HEK293 (cell line): Measurements from ENCODE around the gene GNG4.

Source experiments
- KLF1 ChIP-seq: fragments of 450-650 bp; formaldehyde crosslinking; IDR thresholded peaks from 2 replicates; pipeline ENCODE4 v1.5.1; 2016; ENCODE audit warnings: missing biosample characterization, missing genetic modification characterization
- KLF9 ChIP-seq: fragments of 450-650 bp; formaldehyde crosslinking; IDR thresholded peaks from 2 replicates; pipeline ENCODE4 v1.5.1; 2016; ENCODE audit warnings: missing biosample characterization, missing genetic modification characterization, low read depth
- PATZ1 ChIP-seq: fragments of 450-650 bp; formaldehyde crosslinking; IDR thresholded peaks from 2 replicates; pipeline ENCODE4 v1.5.1; 2016; ENCODE audit warnings: missing biosample characterization, missing genetic modification characterization
- PRDM4 ChIP-seq: fragments of 450-650 bp; formaldehyde crosslinking; IDR thresholded peaks from 2 replicates; pipeline ENCODE4 v1.5.1; 2017; ENCODE audit warnings: missing biosample characterization, missing genetic modification characterization
- SCRT1 ChIP-seq: fragments of 450-650 bp; formaldehyde crosslinking; IDR thresholded peaks from 2 replicates; pipeline ENCODE4 v1.5.1; 2016; ENCODE audit warnings: missing biosample characterization, missing genetic modification characterization, borderline replicate concordance
- TCF7L2 ChIP-seq: IDR thresholded peaks from 2 replicates; pipeline ENCODE4 v1.6.1; 2011; ENCODE audit warnings: low read depth, mild to moderate bottlenecking, inconsistent platforms, low read length, moderate library complexity, borderline replicate concordance
- TSHZ1 ChIP-seq: fragments of 450-650 bp; formaldehyde crosslinking; IDR thresholded peaks from 2 replicates; pipeline ENCODE4 v1.5.1; 2016; ENCODE audit warnings: missing biosample characterization, missing genetic modification characterization, borderline replicate concordance
- YY1 ChIP-seq: fragments of 450-650 bp; formaldehyde crosslinking; IDR thresholded peaks from 2 replicates; pipeline ENCODE4 v1.5.1; 2018; ENCODE audit warnings: missing biosample characterization, missing genetic modification characterization
- ZBTB44 ChIP-seq: fragments of 450-650 bp; IDR thresholded peaks from 2 replicates; pipeline ENCODE4 v1.5.1; 2018; ENCODE audit warnings: missing biosample characterization, mild to moderate bottlenecking, missing genetic modification characterization
- ZNF174 ChIP-seq: fragments of 450-650 bp; formaldehyde crosslinking; IDR thresholded peaks from 2 replicates; pipeline ENCODE4 v1.5.0; 2017; ENCODE audit warnings: missing biosample characterization, mild to moderate bottlenecking, missing genetic modification characterization
- ZNF175 ChIP-seq: fragments of 450-650 bp; formaldehyde crosslinking; IDR thresholded peaks from 2 replicates; pipeline ENCODE4 v1.5.1; 2016; ENCODE audit warnings: missing biosample characterization, missing genetic modification characterization
- ZNF184 ChIP-seq: fragments of 450-650 bp; IDR thresholded peaks from 2 replicates; pipeline ENCODE4 v1.5.1; 2018; ENCODE audit warnings: missing biosample characterization, mild to moderate bottlenecking, missing genetic modification characterization
- ZNF19 ChIP-seq: fragments of 450-650 bp; formaldehyde crosslinking; IDR thresholded peaks from 2 replicates; pipeline ENCODE4; 2016; ENCODE audit warnings: missing biosample characterization, missing genetic modification characterization, low read depth
- ZNF239 ChIP-seq: fragments of 450-650 bp; formaldehyde crosslinking; IDR thresholded peaks from 2 replicates; pipeline ENCODE4 v1.5.1; 2016; ENCODE audit warnings: missing biosample characterization, missing genetic modification characterization
- ZNF280C ChIP-seq: fragments of 450-650 bp; formaldehyde crosslinking; IDR thresholded peaks from 2 replicates; pipeline ENCODE4 v1.5.1; 2016; ENCODE audit warnings: missing biosample characterization, missing genetic modification characterization
- ZNF398 ChIP-seq: fragments of 450-650 bp; formaldehyde crosslinking; IDR thresholded peaks from 2 replicates; pipeline ENCODE4 v1.5.1; 2017; ENCODE audit warnings: missing biosample characterization, missing genetic modification characterization
- ZNF600 ChIP-seq: fragments of 450-650 bp; formaldehyde crosslinking; IDR thresholded peaks from 2 replicates; pipeline ENCODE4 v1.5.1; 2016; ENCODE audit warnings: missing biosample characterization, missing genetic modification characterization
- ZNF626 ChIP-seq: fragments of 450-650 bp; sonication (Bioruptor Pico); formaldehyde crosslinking; IDR thresholded peaks from 2 replicates; pipeline ENCODE4 v1.5.1; 2018; ENCODE audit warnings: missing biosample characterization, missing genetic modification characterization, inconsistent platforms
- ZNF629 ChIP-seq: fragments of 450-650 bp; formaldehyde crosslinking; IDR thresholded peaks from 2 replicates; pipeline ENCODE4 v1.5.1; 2017; ENCODE audit warnings: missing biosample characterization, missing genetic modification characterization
- ZNF677 ChIP-seq: fragments of 450-650 bp; IDR thresholded peaks from 2 replicates; pipeline ENCODE4 v1.5.0; 2018; ENCODE audit warnings: missing biosample characterization, mild to moderate bottlenecking, missing genetic modification characterization, moderate library complexity
- ZNF692 ChIP-seq: fragments of 450-650 bp; formaldehyde crosslinking; IDR thresholded peaks from 2 replicates; pipeline ENCODE4 v1.5.1; 2016; ENCODE audit warnings: missing biosample characterization, missing genetic modification characterization
- ZSCAN30 ChIP-seq: fragments of 450-650 bp; IDR thresholded peaks from 2 replicates; pipeline ENCODE4 v1.5.1; 2018; ENCODE audit warnings: missing biosample characterization, mild to moderate bottlenecking, missing genetic modification characterization, moderate library complexity

The GNG4 gene

GRCh38 chr1:235504122-235504493 is 145.5 kb downstream of the GNG4 start, which contains the start of gene B3GALNT2 (continued):
- TF ChIP-seq PRDM4 (no peak), KLF9 (tag by site-specific recombination) (no peak; the same call in 1 of the 2 replicates), ZNF280C (no peak), ZBTB44 (tag by site-specific recombination) (peak; percentile 73), ZNF677 (tag by site-specific recombination) (peak; percentile 74), ZNF398 (tag by site-specific recombination) (peak; percentile 41; the same call in 1 of the 2 replicates), TSHZ1 (tag by site-specific recombination) (no peak), PATZ1 (tag by site-specific recombination) (no peak), ZNF184 (peak; percentile 76), YY1 (tag by site-specific recombination) (no peak), KLF1 (tag by site-specific recombination) (peak; percentile 84), SCRT1 (tag by site-specific recombination) (no peak), ZNF692 (no peak; the same call in 1 of the 2 replicates), ZNF629 (tag by site-specific recombination) (no peak), ZNF174 (tag by site-specific recombination) (no peak), ZNF626 (no peak; the same call in 1 of the 2 replicates), ZNF19 (tag by site-specific recombination) (no peak), ZSCAN30 (tag by site-specific recombination) (peak; percentile 98; the same call in 1 of the 2 replicates), ZNF239 (tag by site-specific recombination) (no peak), ZNF600 (no peak; the same call in 1 of the 2 replicates), ZNF175 (tag by site-specific recombination) (no peak), TCF7L2 (no peak)
